Rectal smooth muscle tissue (tissue), 1 donor: ENCODE results near the gene GRB10.

Experiments
- H3K27ac ChIP-seq: one replicate; pipeline ENCODE4 v1.7.0; 2013; ENCODE audit warnings: low read depth, low read length, inconsistent platforms
- H3K27me3 ChIP-seq: one replicate; pipeline ENCODE4 v1.7.0; 2013; ENCODE audit warnings: low read length; ENCODE audit not compliant: control insufficient read depth, insufficient read depth
- H3K36me3 ChIP-seq: one replicate; pipeline ENCODE4 v1.7.0; 2013; ENCODE audit warnings: low read length; ENCODE audit not compliant: control insufficient read depth, insufficient read depth
- H3K4me1 ChIP-seq: one replicate; pipeline ENCODE4 v1.7.0; 2013; ENCODE audit warnings: low read length; ENCODE audit not compliant: control insufficient read depth, insufficient read depth
- H3K4me3 ChIP-seq: one replicate; pipeline ENCODE4 v1.7.0; 2013; ENCODE audit warnings: low read length
- H3K9ac ChIP-seq: one replicate; pipeline ENCODE4 v1.7.0; 2013; ENCODE audit warnings: low read length

Gene GRB10

GRCh38 chr7:50728184-50728583 is 54.5 kb downstream of the GRB10 start:
- H3K36me3 ChIP-seq: no peaks in the 10 kb centered on the region
- no peak overlapping the region for H3K4me3 ChIP-seq
- no peaks in the 10 kb centered on the region for H3K27me3 ChIP-seq
- peaks cover 19% of the 10 kb centered on the region for H3K4me1 ChIP-seq
- H3K27ac ChIP-seq: no peak overlapping the region
- no peak overlapping the region for H3K9ac ChIP-seq

- Histone ChIP-seq H3K27ac (no peak overlapping the region), H3K27me3 (no peaks in the 10 kb centered on the region), H3K4me1 (peaks cover 17% of the 10 kb centered on the region), H3K4me3 (no peak overlapping the region), H3K9ac (no peak overlapping the region), H3K36me3 (no peaks in the 10 kb centered on the region)
Observed at GRCh38 chr7:50727711-50728110, 55.0 kb downstream of the GRB10 start.

- H3K4me3 ChIP-seq: no peak overlapping the region
- no peaks in the 10 kb centered on the region for H3K27me3 ChIP-seq
- no peak overlapping the region for H3K27ac ChIP-seq
- peaks cover 17% of the 10 kb centered on the region for H3K4me1 ChIP-seq
- no peaks in the 10 kb centered on the region for H3K36me3 ChIP-seq
- H3K9ac ChIP-seq: no peak overlapping the region
Observed at GRCh38 chr7:50727072-50727471, 55.6 kb downstream of the GRB10 start.

- no peak overlapping the region for H3K4me3 ChIP-seq
- H3K36me3 ChIP-seq: no peaks in the 10 kb centered on the region
- H3K27ac ChIP-seq: no peak overlapping the region
- peaks cover 22% of the 10 kb centered on the region for H3K4me1 ChIP-seq
- H3K27me3 ChIP-seq: no peaks in the 10 kb centered on the region
- no peak overlapping the region for H3K9ac ChIP-seq
Observed at GRCh38 chr7:50725774-50726173, 56.9 kb downstream of the GRB10 start.

GRCh38 chr7:50724526-50725520 is 57.9 kb downstream of the GRB10 start:
- H3K9ac ChIP-seq: no peak overlapping the region
- no peak overlapping the region for H3K27ac ChIP-seq
- no peaks in the 10 kb centered on the region for H3K36me3 ChIP-seq
- no peaks in the 10 kb centered on the region for H3K27me3 ChIP-seq
- H3K4me3 ChIP-seq: no peak overlapping the region
- H3K4me1 ChIP-seq: peaks cover 19% of the 10 kb centered on the region

- peaks cover 16% of the 10 kb centered on the region for H3K4me1 ChIP-seq
Observed at GRCh38 chr7:50723888-50724287, 58.8 kb downstream of the GRB10 start.

GRCh38 chr7:50723173-50723572 is 59.5 kb downstream of the GRB10 start:
- Histone ChIP-seq H3K27me3 (no peaks in the 10 kb centered on the region), H3K4me3 (no peak overlapping the region), H3K36me3 (no peaks in the 10 kb centered on the region), H3K27ac (no peak overlapping the region), H3K4me1 (peaks cover 14% of the 10 kb centered on the region), H3K9ac (no peak overlapping the region)

More at GRCh38 chr7:50723888-50724287, 58.8 kb downstream of the GRB10 start:
- H3K9ac ChIP-seq: no peak overlapping the region
- H3K4me3 ChIP-seq: no peak overlapping the region
- H3K36me3 ChIP-seq: no peaks in the 10 kb centered on the region
- no peak overlapping the region for H3K27ac ChIP-seq
- H3K27me3 ChIP-seq: no peaks in the 10 kb centered on the region

- H3K4me3 ChIP-seq: no peak overlapping the region
- H3K27me3 ChIP-seq: no peaks in the 10 kb centered on the region
- H3K9ac ChIP-seq: no peak overlapping the region
- no peak overlapping the region for H3K27ac ChIP-seq
- no peaks in the 10 kb centered on the region for H3K36me3 ChIP-seq
- H3K4me1 ChIP-seq: peaks cover 9% of the 10 kb centered on the region
Observed at GRCh38 chr7:50721661-50722259, 60.9 kb downstream of the GRB10 start.

- Histone ChIP-seq H3K27me3 (no peaks in the 10 kb centered on the region), H3K36me3 (no peaks in the 10 kb centered on the region), H3K27ac (no peak overlapping the region), H3K4me1 (peaks cover 8% of the 10 kb centered on the region), H3K9ac (no peak overlapping the region), H3K4me3 (no peak overlapping the region)
Observed at GRCh38 chr7:50721160-50721559, 61.5 kb downstream of the GRB10 start.

GRCh38 chr7:50720295-50720694 is 62.4 kb downstream of the GRB10 start:
- Histone ChIP-seq H3K27me3 (no peaks in the 10 kb centered on the region), H3K4me1 (peaks cover 8% of the 10 kb centered on the region), H3K27ac (no peak overlapping the region), H3K4me3 (no peak overlapping the region), H3K36me3 (no peaks in the 10 kb centered on the region), H3K9ac (no peak overlapping the region)

GRCh38 chr7:50718876-50719275 is 63.8 kb downstream of the GRB10 start:
- Histone ChIP-seq H3K36me3 (no peaks in the 10 kb centered on the region), H3K27me3 (no peaks in the 10 kb centered on the region), H3K9ac (no peak overlapping the region), H3K27ac (no peak overlapping the region), H3K4me1 (peaks cover 8% of the 10 kb centered on the region), H3K4me3 (no peak overlapping the region)

GRCh38 chr7:50718311-50718710 is 64.4 kb downstream of the GRB10 start:
- no peak overlapping the region for H3K27ac ChIP-seq
- no peaks in the 10 kb centered on the region for H3K27me3 ChIP-seq
- no peak overlapping the region for H3K9ac ChIP-seq
- no peak overlapping the region for H3K4me3 ChIP-seq
- H3K36me3 ChIP-seq: no peaks in the 10 kb centered on the region
- H3K4me1 ChIP-seq: peaks cover 8% of the 10 kb centered on the region
